DMS114 treated with DMSO at 0.1 percent for 48 hours (cell line): ENCODE data around the gene TCHP.

ENCODE experiments used
- DNase-seq: peaks from one replicate; lab custom pipeline; 2025; ENCODE audit not compliant: unreplicated experiment; lab: John Stamatoyannopoulos, UW

The TCHP gene

GRCh38 chr12:109959411-109960093 lies 59.5 kb downstream of the TCHP start:
- DNase-seq, result no peak

DNA sequence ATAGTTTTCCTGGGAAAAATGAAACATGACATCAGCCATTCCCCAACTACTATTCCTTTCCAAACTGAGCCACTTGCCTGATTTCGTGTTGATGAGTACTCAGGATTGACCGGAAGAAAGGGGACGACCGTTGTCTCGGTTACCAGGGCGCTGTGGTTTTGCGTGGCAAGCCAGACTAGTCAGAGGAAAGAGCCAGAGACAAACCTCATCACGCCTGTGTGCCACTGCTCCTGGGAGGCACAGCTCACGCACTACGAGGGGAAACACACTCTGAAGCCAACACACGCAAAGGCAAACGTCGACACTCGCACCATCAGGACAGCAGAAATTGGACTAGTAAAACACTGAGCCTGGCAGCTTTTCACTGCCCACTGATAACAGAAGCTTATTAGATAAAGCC lies 61.1 kb downstream of the TCHP start:
- DNase-seq, result no peak

DNA sequence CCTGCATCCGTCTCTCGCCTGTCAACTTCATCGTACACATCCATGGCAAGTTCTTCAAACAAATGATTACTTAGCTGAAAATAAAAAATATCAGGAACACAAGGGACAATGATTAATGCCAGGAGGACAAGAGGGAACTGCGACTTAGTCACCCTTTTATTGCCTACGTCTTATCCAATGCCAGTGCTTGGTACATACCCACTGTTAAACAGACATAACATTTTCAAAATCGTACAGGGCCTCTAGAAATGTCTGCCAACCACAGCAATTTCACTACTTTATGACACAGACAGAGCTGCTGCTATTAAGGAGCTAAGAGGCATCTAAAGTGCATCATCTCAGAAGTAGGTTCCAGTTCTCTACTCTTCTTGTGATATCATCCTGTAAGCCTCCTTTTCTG lies 61.5 kb downstream of the TCHP start:
- no peak for DNase-seq

DNA sequence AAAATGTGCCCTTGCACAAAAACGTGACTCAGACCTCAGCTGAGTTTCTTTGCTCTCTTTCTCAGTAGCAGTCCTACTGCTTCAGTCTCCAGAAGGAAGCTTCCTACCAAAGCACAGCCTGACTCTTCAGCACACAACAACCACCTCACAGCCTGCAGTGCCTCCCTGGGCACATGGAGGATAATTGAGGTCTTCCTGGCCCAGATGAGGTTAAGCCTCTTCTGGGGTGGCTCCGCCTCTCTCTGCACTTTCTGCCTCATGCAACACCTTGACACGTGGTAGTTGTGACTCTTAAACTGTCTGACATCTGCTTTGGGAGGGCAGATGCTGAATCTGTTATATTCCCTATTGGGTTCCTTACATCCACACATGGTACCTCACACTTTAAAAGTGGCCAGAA lies 62.3 kb downstream of the TCHP start:
- DNase-seq, result no peak

GRCh38 chr12:109963330-109963729 lies 63.3 kb downstream of the TCHP start:
- no peak for DNase-seq

GRCh38 chr12:109963743-109964429 lies 63.8 kb downstream of the TCHP start:
- no peak for DNase-seq

- no peak for DNase-seq
Observed at GRCh38 chr12:109966546-109966945, 66.5 kb downstream of the TCHP start.

GRCh38 chr12:109967383-109968031 lies 67.4 kb downstream of the TCHP start:
- DNase-seq, result no peak
